ENCODE results near the gene DEPDC5.

DEPDC5 gene

GRCh38 chr22:31897842-31898805 lies 144.3 kb downstream of the DEPDC5 start:
- no peak for DNase-seq

- no peak for DNase-seq
Observed at GRCh38 chr22:31898926-31899325, 145.1 kb downstream of the DEPDC5 start.

- DNase-seq = no peak
Observed at GRCh38 chr22:31899669-31900068, 145.8 kb downstream of the DEPDC5 start.

- DNase-seq = no peak
Observed at GRCh38 chr22:31901388-31902137, 147.7 kb downstream of the DEPDC5 start.

GRCh38 chr22:31904651-31905050 lies 150.8 kb downstream of the DEPDC5 start:
- DNase-seq = no peak

GRCh38 chr22:31905356-31905755 lies 151.5 kb downstream of the DEPDC5 start:
- DNase-seq = no peak

GRCh38 chr22:31906086-31906485 lies 152.3 kb downstream of the DEPDC5 start:
- DNase-seq = no peak

GRCh38 chr22:31906569-31906968 lies 152.8 kb downstream of the DEPDC5 start:
- DNase-seq = no peak

GRCh38 chr22:31909977-31910376 lies 156.2 kb downstream of the DEPDC5 start:
- no peak for DNase-seq

- DNase-seq = no peak
Observed at GRCh38 chr22:31911565-31912406, 158.0 kb downstream of the DEPDC5 start.

GRCh38 chr22:31912407-31912743 lies 158.6 kb downstream of the DEPDC5 start:
- no peak for DNase-seq

GRCh38 chr22:31915586-31915985 lies 161.8 kb downstream of the DEPDC5 start:
- DNase-seq = no peak

- DNase-seq = no peak
Observed at GRCh38 chr22:31917227-31917921, 163.6 kb downstream of the DEPDC5 start.

- no peak for DNase-seq
Observed at GRCh38 chr22:31919730-31920129, 165.9 kb downstream of the DEPDC5 start.

- DNase-seq = no peak
Observed at GRCh38 chr22:31920306-31920705, 166.5 kb downstream of the DEPDC5 start.

- DNase-seq = no peak
Observed at GRCh38 chr22:31921106-31921505, 167.3 kb downstream of the DEPDC5 start.

GRCh38 chr22:31922534-31922933 lies 168.7 kb downstream of the DEPDC5 start:
- DNase-seq = no peak

GRCh38 chr22:31923136-31923535 lies 169.3 kb downstream of the DEPDC5 start:
- DNase-seq = no peak

- no peak for DNase-seq
Observed at GRCh38 chr22:31923747-31924146, 169.9 kb downstream of the DEPDC5 start.

- no peak for DNase-seq
Observed at GRCh38 chr22:31925056-31925455, 171.2 kb downstream of the DEPDC5 start.

- no peak for DNase-seq
Observed at GRCh38 chr22:31926024-31926423, 172.2 kb downstream of the DEPDC5 start.

GRCh38 chr22:31926969-31927368 lies 173.2 kb downstream of the DEPDC5 start:
- DNase-seq = no peak

All from activated CD4-positive, alpha-beta T cell treated with anti-CD3 and anti-CD28 coated beads, Interleukin-2, amount 50 U/mL, for 4 hours (primary cell).